WTC11 (cell line): ENCODE results near the gene EVC2. TPM values are rescaled to one million over a fixed set of nuclear protein-coding genes. Genes with fewer than 3 reads are reported as not detected.
A peak's percentile ranks its signal among the peaks of the same experiment; 100 is the strongest.

Experiments
- ATAC-seq: fragments of 200-7000 bp; cut with Tn5 transposase; 2 replicates; pipeline ENCODE4 v1.10.0; 2021; ENCODE audit warnings: mild to moderate bottlenecking, moderate library complexity
- CTCF ChIA-PET: fragments of 300-600 bp; sonication (Branson Sonifier 250); formaldehyde crosslinking; loops from one replicate; lab custom pipeline; 2021; ENCODE audit warnings: antibody characterized with exemption; lab: Charles Lee
- POLR2A ChIA-PET: fragments of 350-600 bp; sonication (Branson Sonifier 250); formaldehyde crosslinking; loops from one replicate; lab custom pipeline; 2021; ENCODE audit warnings: antibody characterized with exemption; lab: Charles Lee
- DNase-seq: peaks from one replicate; pipeline ENCODE4 v3.0.0; 2021; ENCODE audit warnings: low spot score
- H3K27ac Mint-ChIP-seq: 2 replicates; pipeline ENCODE4 v1.8.0; 2021; ENCODE audit warnings: mixed read lengths
- H3K27me3 Mint-ChIP-seq: 2 replicates; pipeline ENCODE4 v1.8.0; 2021; ENCODE audit warnings: low read depth, mild to moderate bottlenecking, moderate library complexity, mixed read lengths
- H3K36me3 Mint-ChIP-seq: 2 replicates; pipeline ENCODE4 v1.8.0; 2021; ENCODE audit warnings: mixed read lengths
- H3K4me1 Mint-ChIP-seq: 2 replicates; pipeline ENCODE4 v1.8.0; 2022; ENCODE audit warnings: mixed read lengths
- H3K4me3 Mint-ChIP-seq: 2 replicates; pipeline ENCODE4 v1.8.0; 2021; ENCODE audit warnings: mild to moderate bottlenecking, moderate library complexity, mixed read lengths
- H3K9me3 Mint-ChIP-seq: 2 replicates; pipeline ENCODE4 v1.8.0; 2021; ENCODE audit warnings: mixed read lengths
- ATF1 ChIP-seq: sonication (generic); formaldehyde crosslinking; IDR thresholded peaks from 2 replicates; pipeline ENCODE4 v1.8.1; 2023; ENCODE audit warnings: mild to moderate bottlenecking, moderate library complexity, missing genetic modification reagents
- ETV6 ChIP-seq: sonication (generic); formaldehyde crosslinking; IDR thresholded peaks from 2 replicates; pipeline ENCODE4 v1.8.1; 2022; ENCODE audit warnings: mild to moderate bottlenecking, missing genetic modification reagents
- FOXK1 ChIP-seq: sonication (generic); formaldehyde crosslinking; IDR thresholded peaks from 2 replicates; pipeline ENCODE4 v1.8.0; 2022; ENCODE audit warnings: mild to moderate bottlenecking, moderate library complexity, missing genetic modification reagents
- RELA ChIP-seq: sonication (generic); formaldehyde crosslinking; IDR thresholded peaks from 2 replicates; pipeline ENCODE4 v1.8.1; 2022; ENCODE audit warnings: missing genetic modification reagents, mild to moderate bottlenecking, borderline replicate concordance
- SP1 ChIP-seq: sonication (generic); formaldehyde crosslinking; conservative IDR thresholded peaks from 2 replicates; pipeline ENCODE4 v1.8.1; 2022; ENCODE audit warnings: missing genetic modification reagents
- TEAD4 ChIP-seq: sonication (generic); formaldehyde crosslinking; IDR thresholded peaks from 2 replicates; pipeline ENCODE4 v1.8.0; 2022; ENCODE audit warnings: mild to moderate bottlenecking, missing genetic modification reagents
- ZNF396 ChIP-seq: fragments of 250-450 bp; sonication (Bioruptor Pico); IDR thresholded peaks from 2 replicates; pipeline ENCODE4 v1.8.0; 2021; ENCODE audit warnings: mild to moderate bottlenecking, moderate library complexity, borderline replicate concordance
- total RNA-seq: library from RNA; stranded (reverse); gene quantifications from 3 replicates; pipeline ENCODE4 v1.2.3, GENCODE V29; 2021
- TF ChIP-seq, protein P1 (sequence below): sonication (generic); formaldehyde crosslinking; IDR thresholded peaks from 2 replicates; pipeline ENCODE4 v1.8.1; 2023; ENCODE audit warnings: mild to moderate bottlenecking, missing genetic modification reagents, moderate library complexity
- TF ChIP-seq, protein P2 (sequence below): sonication (generic); formaldehyde crosslinking; IDR thresholded peaks from 2 replicates; pipeline ENCODE4 v1.8.0; 2022; ENCODE audit warnings: mild to moderate bottlenecking, missing genetic modification reagents
- TF ChIP-seq, protein P3 (sequence below): sonication (generic); formaldehyde crosslinking; IDR thresholded peaks from 2 replicates; pipeline ENCODE4 v1.8.1; 2022; ENCODE audit warnings: mild to moderate bottlenecking, moderate library complexity, missing genetic modification reagents
- TF ChIP-seq, protein P4 (sequence below): sonication (generic); formaldehyde crosslinking; IDR thresholded peaks from 2 replicates; pipeline ENCODE4 v1.8.1; 2023; ENCODE audit warnings: mild to moderate bottlenecking, missing genetic modification reagents
- TF ChIP-seq, protein P5 (sequence below): sonication (generic); formaldehyde crosslinking; IDR thresholded peaks from 2 replicates; pipeline ENCODE4 v1.8.1; 2023; ENCODE audit warnings: mild to moderate bottlenecking, missing genetic modification reagents, borderline replicate concordance

Gene EVC2
- total RNA-seq, 1 experiment from 2014 or later, result 4.8 TPM

DNA sequence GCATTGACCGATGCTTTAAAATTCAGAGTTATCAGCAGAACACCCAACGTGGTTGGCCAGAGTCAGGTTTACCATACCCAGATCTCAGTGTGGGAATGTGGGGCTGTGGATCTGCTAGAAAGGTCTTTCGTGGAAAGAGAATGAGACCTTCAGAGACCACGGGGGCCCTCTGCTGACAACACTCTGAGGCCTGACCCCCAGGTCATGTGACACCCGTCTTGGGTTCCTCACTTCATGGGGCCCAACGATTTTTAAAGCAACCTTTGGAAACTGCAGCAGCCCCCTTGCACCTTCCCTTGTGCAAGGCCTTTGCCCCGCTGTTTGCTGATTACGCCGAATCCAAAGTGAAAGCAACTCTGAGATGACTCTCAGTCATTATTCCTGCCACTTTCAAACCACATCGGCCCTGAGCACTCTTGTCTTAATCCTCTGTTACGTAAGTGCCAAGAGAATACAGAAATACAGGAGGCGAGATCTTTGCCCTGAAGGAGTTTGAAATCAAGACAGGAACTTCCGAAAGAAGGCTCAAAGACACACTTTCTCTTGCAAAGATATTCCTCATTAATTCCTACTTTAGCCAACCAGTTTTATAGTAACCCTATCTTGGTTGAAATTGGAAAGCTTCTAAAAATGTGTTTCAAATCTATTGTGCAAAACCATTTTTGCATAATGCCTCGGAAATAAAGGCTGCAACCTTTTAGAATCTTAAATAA, 88.3 kb downstream of the EVC2 start:
- Mint-ChIP-seq H3K4me1 (no peaks in the 10 kb centered on the region), H3K4me3 (no peak overlapping the region), H3K9me3 (no peaks in the 10 kb centered on the region), H3K27ac (no peak overlapping the region), H3K27me3 (no peaks in the 10 kb centered on the region), H3K36me3 (peaks cover 41% of the 10 kb centered on the region)
- ChIA-PET POLR2A (no interaction called here), CTCF (no interaction called here)
- no peak for ATAC-seq
- no peak for DNase-seq
- TF ChIP-seq, protein P1, sequence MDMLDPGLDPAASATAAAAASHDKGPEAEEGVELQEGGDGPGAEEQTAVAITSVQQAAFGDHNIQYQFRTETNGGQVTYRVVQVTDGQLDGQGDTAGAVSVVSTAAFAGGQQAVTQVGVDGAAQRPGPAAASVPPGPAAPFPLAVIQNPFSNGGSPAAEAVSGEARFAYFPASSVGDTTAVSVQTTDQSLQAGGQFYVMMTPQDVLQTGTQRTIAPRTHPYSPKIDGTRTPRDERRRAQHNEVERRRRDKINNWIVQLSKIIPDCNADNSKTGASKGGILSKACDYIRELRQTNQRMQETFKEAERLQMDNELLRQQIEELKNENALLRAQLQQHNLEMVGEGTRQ (CRISPR knock-in tag), result peak; percentile 59
- TF ChIP-seq TEAD4 (CRISPR knock-in tag) (no peak), RELA (CRISPR knock-in tag) (no peak), ZNF396 (CRISPR knock-in tag) (no peak)
- TF ChIP-seq, protein P2, sequence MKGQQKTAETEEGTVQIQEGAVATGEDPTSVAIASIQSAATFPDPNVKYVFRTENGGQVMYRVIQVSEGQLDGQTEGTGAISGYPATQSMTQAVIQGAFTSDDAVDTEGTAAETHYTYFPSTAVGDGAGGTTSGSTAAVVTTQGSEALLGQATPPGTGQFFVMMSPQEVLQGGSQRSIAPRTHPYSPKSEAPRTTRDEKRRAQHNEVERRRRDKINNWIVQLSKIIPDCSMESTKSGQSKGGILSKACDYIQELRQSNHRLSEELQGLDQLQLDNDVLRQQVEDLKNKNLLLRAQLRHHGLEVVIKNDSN, result 0 out of 2 replicates have a peak, but pooled peaks have one; percentile 11

DNA sequence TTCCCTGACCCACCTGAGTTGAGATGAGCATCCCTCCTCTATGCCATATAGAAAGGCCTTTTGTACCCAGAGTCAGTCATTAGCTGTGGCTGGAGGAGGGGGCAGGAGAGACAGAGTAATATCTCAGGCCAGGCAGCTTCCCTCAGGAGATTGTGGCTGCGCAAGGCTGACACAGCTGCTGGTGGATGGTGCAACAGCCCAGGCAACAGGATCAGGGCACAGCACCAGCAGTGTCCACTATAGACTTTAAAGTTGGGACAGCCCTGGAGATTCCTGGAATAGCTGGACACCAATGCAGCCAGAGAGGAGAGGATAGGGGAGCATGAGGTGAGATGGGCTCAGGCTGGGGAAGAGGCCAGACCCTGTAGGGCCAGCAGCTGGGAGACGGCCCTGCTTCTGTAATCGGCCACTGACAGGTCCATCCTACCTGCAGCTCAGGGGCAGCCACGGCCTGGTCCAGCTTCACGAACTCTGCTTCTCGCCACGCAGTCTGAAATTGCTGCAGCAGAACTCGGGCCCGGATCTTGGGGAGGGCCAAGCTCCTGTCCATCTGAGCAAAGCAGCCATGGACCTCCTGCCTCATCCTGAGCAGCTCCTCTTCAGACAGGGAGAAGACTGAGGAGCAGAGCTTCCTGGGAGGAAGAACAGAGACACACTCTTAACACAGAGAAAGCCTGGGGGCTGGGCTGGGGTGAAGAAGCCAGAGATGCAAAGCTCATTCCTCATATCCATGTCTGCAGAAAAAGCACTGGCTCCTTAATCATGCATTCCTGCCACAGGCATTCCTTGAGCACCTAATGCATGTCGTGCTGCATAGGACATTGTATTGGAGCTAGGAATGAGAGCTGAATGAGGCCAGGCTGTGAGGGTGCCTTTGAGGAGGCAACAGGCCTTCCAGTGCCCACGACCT, 90.1 kb downstream of the EVC2 start:
- POLR2A ChIA-PET, result no interaction called here
- TF ChIP-seq, protein P3, sequence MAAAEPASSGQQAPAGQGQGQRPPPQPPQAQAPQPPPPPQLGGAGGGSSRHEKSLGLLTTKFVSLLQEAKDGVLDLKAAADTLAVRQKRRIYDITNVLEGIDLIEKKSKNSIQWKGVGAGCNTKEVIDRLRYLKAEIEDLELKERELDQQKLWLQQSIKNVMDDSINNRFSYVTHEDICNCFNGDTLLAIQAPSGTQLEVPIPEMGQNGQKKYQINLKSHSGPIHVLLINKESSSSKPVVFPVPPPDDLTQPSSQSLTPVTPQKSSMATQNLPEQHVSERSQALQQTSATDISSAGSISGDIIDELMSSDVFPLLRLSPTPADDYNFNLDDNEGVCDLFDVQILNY (CRISPR knock-in tag), result no peak
- no peak for TF ChIP-seq SP1 (CRISPR knock-in tag)
- TF ChIP-seq FOXK1 (CRISPR knock-in tag), result no peak
- TF ChIP-seq ATF1 (CRISPR knock-in tag), result no peak
- no peak for TF ChIP-seq RELA (CRISPR knock-in tag)
- TF ChIP-seq, protein P4, sequence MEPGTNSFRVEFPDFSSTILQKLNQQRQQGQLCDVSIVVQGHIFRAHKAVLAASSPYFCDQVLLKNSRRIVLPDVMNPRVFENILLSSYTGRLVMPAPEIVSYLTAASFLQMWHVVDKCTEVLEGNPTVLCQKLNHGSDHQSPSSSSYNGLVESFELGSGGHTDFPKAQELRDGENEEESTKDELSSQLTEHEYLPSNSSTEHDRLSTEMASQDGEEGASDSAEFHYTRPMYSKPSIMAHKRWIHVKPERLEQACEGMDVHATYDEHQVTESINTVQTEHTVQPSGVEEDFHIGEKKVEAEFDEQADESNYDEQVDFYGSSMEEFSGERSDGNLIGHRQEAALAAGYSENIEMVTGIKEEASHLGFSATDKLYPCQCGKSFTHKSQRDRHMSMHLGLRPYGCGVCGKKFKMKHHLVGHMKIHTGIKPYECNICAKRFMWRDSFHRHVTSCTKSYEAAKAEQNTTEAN (CRISPR knock-in tag), result no peak
- TF ChIP-seq, protein P5, sequence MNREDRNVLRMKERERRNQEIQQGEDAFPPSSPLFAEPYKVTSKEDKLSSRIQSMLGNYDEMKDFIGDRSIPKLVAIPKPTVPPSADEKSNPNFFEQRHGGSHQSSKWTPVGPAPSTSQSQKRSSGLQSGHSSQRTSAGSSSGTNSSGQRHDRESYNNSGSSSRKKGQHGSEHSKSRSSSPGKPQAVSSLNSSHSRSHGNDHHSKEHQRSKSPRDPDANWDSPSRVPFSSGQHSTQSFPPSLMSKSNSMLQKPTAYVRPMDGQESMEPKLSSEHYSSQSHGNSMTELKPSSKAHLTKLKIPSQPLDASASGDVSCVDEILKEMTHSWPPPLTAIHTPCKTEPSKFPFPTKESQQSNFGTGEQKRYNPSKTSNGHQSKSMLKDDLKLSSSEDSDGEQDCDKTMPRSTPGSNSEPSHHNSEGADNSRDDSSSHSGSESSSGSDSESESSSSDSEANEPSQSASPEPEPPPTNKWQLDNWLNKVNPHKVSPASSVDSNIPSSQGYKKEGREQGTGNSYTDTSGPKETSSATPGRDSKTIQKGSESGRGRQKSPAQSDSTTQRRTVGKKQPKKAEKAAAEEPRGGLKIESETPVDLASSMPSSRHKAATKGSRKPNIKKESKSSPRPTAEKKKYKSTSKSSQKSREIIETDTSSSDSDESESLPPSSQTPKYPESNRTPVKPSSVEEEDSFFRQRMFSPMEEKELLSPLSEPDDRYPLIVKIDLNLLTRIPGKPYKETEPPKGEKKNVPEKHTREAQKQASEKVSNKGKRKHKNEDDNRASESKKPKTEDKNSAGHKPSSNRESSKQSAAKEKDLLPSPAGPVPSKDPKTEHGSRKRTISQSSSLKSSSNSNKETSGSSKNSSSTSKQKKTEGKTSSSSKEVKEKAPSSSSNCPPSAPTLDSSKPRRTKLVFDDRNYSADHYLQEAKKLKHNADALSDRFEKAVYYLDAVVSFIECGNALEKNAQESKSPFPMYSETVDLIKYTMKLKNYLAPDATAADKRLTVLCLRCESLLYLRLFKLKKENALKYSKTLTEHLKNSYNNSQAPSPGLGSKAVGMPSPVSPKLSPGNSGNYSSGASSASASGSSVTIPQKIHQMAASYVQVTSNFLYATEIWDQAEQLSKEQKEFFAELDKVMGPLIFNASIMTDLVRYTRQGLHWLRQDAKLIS (CRISPR knock-in tag), result no peak
- no peak for TF ChIP-seq ETV6
- TF ChIP-seq, all 79 proteins: peak for 0
- H3K4me3 Mint-ChIP-seq, result no peak overlapping the region
- H3K36me3 Mint-ChIP-seq, result peaks cover 35% of the 10 kb centered on the region
- CTCF ChIA-PET, result interaction anchor here (0.9 kb wide), 1 partner anchor 195 kb away, joined by 3 read pairs; no protein-coding TSS in a partner anchor
- no peaks in the 10 kb centered on the region for H3K9me3 Mint-ChIP-seq
- H3K27ac Mint-ChIP-seq, result no peak overlapping the region
- H3K4me1 Mint-ChIP-seq, result no peaks in the 10 kb centered on the region
- ATAC-seq (no peak), DNase-seq (no peak)
- H3K27me3 Mint-ChIP-seq, result no peaks in the 10 kb centered on the region
